K562 (cell line): Measurements from ENCODE around the gene NUP98. TPM values are rescaled to one million over a fixed set of nuclear protein-coding genes. Genes with fewer than 3 reads are reported as not detected.

ENCODE experiments used
- ATAC-seq: fragments of 200-7000 bp; cut with Tn5 transposase; 3 replicates; pipeline ENCODE4 v1.9.1; 2020; ENCODE audit warnings: moderate library complexity
- BruUV-seq: library from RNA; stranded (reverse); fragments of 400-500 nt; replicated peaks from 2 replicates; lab custom pipeline; 2021; lab: Mats Ljungman, UMichigan
- CTCF ChIA-PET: fragments of 300-600 bp; formaldehyde crosslinking; extraction: SDS; loops from one replicate; lab custom pipeline; 2021; ENCODE audit warnings: low intra/inter-chr PET ratio; lab: Yijun Ruan, JAX
- POLR2A ChIA-PET: fragments of 300-600, 350-650 bp; sonication (Branson Sonifier 250); formaldehyde crosslinking; extraction: SDS; loops from one replicate; lab custom pipeline; 2021; ENCODE audit warnings: antibody characterized with exemption, inconsistent platforms; lab: Yijun Ruan, JAX
- DNase-seq, 4 experiments: peaks; one replicate each; pipeline versions ENCODE4 v3.0.0 to v3.0.0-alpha.2; 2011 to 2018; ENCODE audit warnings: low spot score in 3 of 4, mixed read lengths in 3 of 4; ENCODE audit errors: extremely low read depth in 1 of 4
- FAIRE-seq: peaks from 2 replicates; lab custom pipeline; 2011; peaks lifted over from hg19 to GRCh38; lab: Jason Lieb, UNC
- H2AFZ ChIP-seq: 2 replicates; pipeline ENCODE4 v1.6.0; 2011; ENCODE audit warnings: low read depth, low read length, control low read depth, inconsistent platforms
- H3K27ac ChIP-seq: fragments of 200-600 bp; 3 replicates; pipeline ENCODE4 v1.8.0; 2011; ENCODE audit warnings: low read depth, mild to moderate bottlenecking, control low read depth, inconsistent platforms, low read length, moderate library complexity, mixed read lengths; ENCODE audit errors: extremely low read depth
- H3K27me3 ChIP-seq, 2 experiments: fragments of 300-600 bp in 1 of 2; 2 replicates in 1 of 2; 3 replicates in 1 of 2; pipeline versions ENCODE4 v1.6.0 to v1.8.0; 2011; ENCODE audit warnings: inconsistent platforms in 2 of 2, low read length in 2 of 2, mild to moderate bottlenecking in 1 of 2, mixed read lengths in 1 of 2, moderate library complexity in 1 of 2; ENCODE audit not compliant: control insufficient read depth in 2 of 2, insufficient read depth in 2 of 2
- H3K36me3 ChIP-seq: fragments of 300-600 bp; 3 replicates; pipeline ENCODE4 v1.8.0; 2011; ENCODE audit warnings: mild to moderate bottlenecking, low read length, inconsistent platforms; ENCODE audit not compliant: control insufficient read depth, insufficient read depth
- H3K4me1 ChIP-seq, 2 experiments: fragments of 200-600 bp in 1 of 2; replicated peaks in 1 of 2; 2 replicates in 1 of 2; 3 replicates in 1 of 2; pipeline versions ENCODE4 v1.5.1 to v1.8.0; 2011; ENCODE audit warnings: inconsistent platforms in 2 of 2, low read length in 2 of 2, mild to moderate bottlenecking in 1 of 2, mixed read lengths in 1 of 2, moderate library complexity in 1 of 2; ENCODE audit not compliant: control insufficient read depth in 2 of 2, insufficient read depth in 2 of 2
- H3K4me2 ChIP-seq: 2 replicates; pipeline ENCODE4 v1.6.1; 2011; ENCODE audit warnings: low read length, control low read depth, inconsistent platforms, mixed read lengths; ENCODE audit not compliant: insufficient read depth
- H3K4me3 ChIP-seq: fragments of 200-600 bp; sonication (generic), shearing (Covaris generic); 2 replicates; pipeline ENCODE4 v1.5.1; 2016; ENCODE audit warnings: control low read depth, inconsistent platforms
- H3K79me2 ChIP-seq: fragments of 200-600 bp; 3 replicates; pipeline ENCODE4 v1.8.0; 2011; ENCODE audit warnings: low read length, inconsistent platforms; ENCODE audit not compliant: control insufficient read depth, insufficient read depth
- H3K9ac ChIP-seq, 2 experiments: 2 replicates each; pipeline versions ENCODE4 v1.6.0 to v1.6.1; 2011; ENCODE audit warnings: low read depth in 2 of 2, low read length in 2 of 2, control low read depth in 1 of 2, inconsistent platforms in 1 of 2, mild to moderate bottlenecking in 1 of 2, mixed read lengths in 1 of 2; ENCODE audit not compliant: insufficient read depth in 1 of 2
- H3K9me1 ChIP-seq: one replicate; pipeline ENCODE4 v1.6.0; 2011; ENCODE audit warnings: inconsistent platforms, mild to moderate bottlenecking, low read length, moderate library complexity; ENCODE audit not compliant: control insufficient read depth, insufficient read depth
- H3K9me3 ChIP-seq: replicated peaks from 2 replicates; pipeline ENCODE4 v1.5.1; 2011; ENCODE audit warnings: low read depth, low read length, inconsistent platforms; ENCODE audit not compliant: control insufficient read depth, insufficient read depth
- H4K20me1 ChIP-seq: replicated peaks from 2 replicates; pipeline ENCODE4 v1.6.1; 2011; ENCODE audit warnings: low read length, inconsistent platforms, mixed read lengths; ENCODE audit not compliant: control insufficient read depth, insufficient read depth
- NONO ChIP-seq, 2 experiments: fragments of 200-400 bp in 1 of 2; fragments of 450-650 bp in 1 of 2; formaldehyde crosslinking in 1 of 2; IDR thresholded peaks; 2 replicates each; pipeline ENCODE4 v1.6.1; 2017; ENCODE audit warnings: low read depth in 2 of 2, mild to moderate bottlenecking in 2 of 2, moderate library complexity in 2 of 2, low read length in 1 of 2
- POU5F1 ChIP-seq: fragments of 150-350 bp; IDR thresholded peaks from 2 replicates; pipeline ENCODE4 v1.6.1; 2014; ENCODE audit warnings: borderline replicate concordance, low read length, low read depth, mild to moderate bottlenecking; ENCODE audit not compliant: partially characterized antibody
- RNF219 ChIP-seq: fragments of 250-450 bp; sonication (Bioruptor Pico); IDR thresholded peaks from 2 replicates; pipeline ENCODE4 v1.5.0; 2022; ENCODE audit warnings: mild to moderate bottlenecking
- WGBS: fragments of 100-300 bp; shearing (Covaris generic); methylation state at CpG from one replicate; pipeline ENCODE4 v1.1.6; 2016; ENCODE audit warnings: low coverage, mixed read lengths; ENCODE audit not compliant: insufficient coverage; ENCODE audit errors: missing lambda C conversion rate; 5-methylcytosine and 5-hydroxymethylcytosine counted together
- in situ Hi-C: fragments of 300-500 bp; cut with MboI; formaldehyde crosslinking; loops from 4 replicates; pipeline ENCODE4 v1.15.0; 2018; ENCODE audit warnings: inconsistent platforms, mixed read lengths
- intact Hi-C: fragments of 100-400 bp; cut with micrococcal nuclease; formaldehyde crosslinking; loops from 2 replicates; pipeline ENCODE4 v1.14.2; 2022
- polyA plus RNA-seq, 8 experiments: library from polyadenylated mRNA; depleted of rRNA in 4 of 8; stranded (reverse) in 5 of 8; unstranded in 3 of 8; fragments of >200 nt; fragmentation: Nextera tagmentation in 2 of 8; fragmentation: Illumina TruSeq in 1 of 8; extraction: Ambion mirVana in 2 of 8; extraction: Trizol in 1 of 8; gene quantifications; 2 replicates each; pipeline versions ENCODE4 v1.2.1 to v1.2.3, GENCODE V29; 2011 to 2014; ENCODE audit warnings: inconsistent platforms in 1 of 8, missing spikeins in 1 of 8
- total RNA-seq, 7 experiments: library from RNA; depleted of rRNA in 6 of 7; stranded (reverse); fragments of >200 nt in 6 of 7; fragmentation: Illumina TruSeq in 2 of 7; extraction: Trizol in 2 of 7; gene quantifications; 2 replicates each; pipeline versions ENCODE4 v1.2.1 to v1.2.3, GENCODE V29; 2011 to 2021; ENCODE audit warnings: low replicate concordance in 1 of 7

NUP98 gene
- total and polyA plus RNA-seq, 9 of the 15 experiments (the other 6 are each of a cell fraction or from before 2014, with no cell fraction given), result 45.1 to 196 (median 130) TPM

DNA sequence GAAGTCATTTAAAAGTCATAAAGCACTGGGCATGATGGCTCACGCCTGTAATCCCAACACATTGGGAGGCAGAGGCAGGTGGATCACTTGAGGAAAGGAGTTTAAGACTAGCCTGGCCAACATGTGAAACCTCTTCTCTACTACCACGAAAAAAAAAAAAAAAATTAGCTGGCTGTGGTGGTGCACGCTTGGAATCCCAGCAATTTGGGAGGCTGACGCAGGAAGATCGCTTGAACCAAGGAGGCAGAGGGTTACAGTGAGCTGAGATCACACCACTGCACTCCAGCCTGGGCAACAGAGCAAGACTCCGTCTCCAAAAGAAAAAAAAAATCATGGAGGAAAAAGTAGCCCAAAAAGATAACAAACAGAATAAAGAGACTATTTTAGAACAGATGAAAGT lies 42.2 kb downstream of the NUP98 start:
- TF ChIP-seq RNF219 (CRISPR knock-in tag) (no peak), POU5F1 (no peak), NONO (IDR thresholded peaks at IDR 0.05; ENCODE audit: low read depth in 2 of 2, low read length in 1 of 2) (no peak)
- TF ChIP-seq, all 486 proteins: peak for 0

More for the DNA sequence above, 42.2 kb downstream of the NUP98 start:
- Histone ChIP-seq H4K20me1 (no peaks in the 10 kb centered on the region), H3K4me3 (no peak overlapping the region), H3K9ac (no peak overlapping the region), H3K9me3 (no peaks in the 10 kb centered on the region), H3K4me1 (no peaks in the 10 kb centered on the region), H3K4me2 (no peak overlapping the region), H3K9me1 (no peaks in the 10 kb centered on the region), H2AFZ (no peak overlapping the region), H3K36me3 (peaks cover 91% of the 10 kb centered on the region), H3K27me3 (no peaks in the 10 kb centered on the region), H3K79me2 (no peaks in the 10 kb centered on the region; the same call in 1 of the 3 replicates), H3K27ac (no peak overlapping the region)
- ChIA-PET CTCF (no interaction called here), POLR2A (interaction anchor here (1.0 kb wide), 1 partner anchor 9 kb away, joined by 3 read pairs; no protein-coding TSS in a partner anchor)
- ATAC-seq (no peak), DNase-seq (no peak), FAIRE-seq (peak; percentile 40)
- WGBS, result 93% methylated on average over 6 of the region's 6 CpGs
- BruUV-seq, result no TSS peak
- intact Hi-C loops, result no loop called here
- in situ Hi-C loops, result no loop called here
